ENCODE data around the gene THOP1.
A peak's percentile ranks its signal among the peaks of the same experiment; 100 is the strongest.

The THOP1 gene
- total RNA-seq = 11.8 to 19.9 reads per million in 2 donors

DNA sequence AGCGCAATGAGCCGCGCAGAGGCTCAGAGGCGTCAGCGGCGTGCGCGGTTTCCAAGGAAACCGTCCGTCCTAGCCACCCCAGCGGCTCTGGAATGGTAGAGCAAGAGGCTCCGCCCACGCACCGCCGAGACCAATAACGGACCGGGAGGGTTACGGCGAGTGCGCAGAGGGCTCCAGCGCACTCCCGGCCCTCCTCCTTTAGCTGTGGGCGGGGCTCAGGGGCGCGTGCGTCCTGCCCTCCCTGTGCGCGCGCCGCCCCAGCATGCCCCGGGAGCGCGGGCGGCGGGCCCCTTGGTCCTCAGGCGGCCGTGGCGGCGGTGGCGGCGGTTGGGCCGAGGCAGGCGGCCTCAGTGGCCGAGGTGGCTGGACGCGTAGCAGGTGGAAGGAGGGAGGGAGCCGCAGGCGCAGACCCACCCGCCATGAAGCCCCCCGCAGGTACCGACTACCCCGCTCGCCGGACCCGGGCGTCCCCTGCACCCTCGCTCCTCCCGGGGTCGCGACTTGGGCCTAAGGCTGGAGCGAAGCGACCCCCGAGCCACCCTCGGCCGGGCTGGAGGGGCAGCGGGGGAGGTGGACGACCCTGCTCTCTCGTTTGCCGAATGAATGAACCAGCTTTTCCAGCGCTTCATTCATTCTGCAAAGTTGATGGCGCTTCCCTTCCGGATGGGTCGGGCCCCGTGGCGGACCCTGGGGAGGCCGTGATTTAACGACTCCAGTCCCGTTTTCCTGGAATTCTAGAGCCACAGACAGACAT lies at the start of gene THOP1:
THOP1 (plus strand) TSS at position 260 of the 754 bp plus-strand sequence; CDS start at position 420, 160 bp downstream.
- DNase-seq = peak; percentile 96 to 100 (median 99)

DNA sequence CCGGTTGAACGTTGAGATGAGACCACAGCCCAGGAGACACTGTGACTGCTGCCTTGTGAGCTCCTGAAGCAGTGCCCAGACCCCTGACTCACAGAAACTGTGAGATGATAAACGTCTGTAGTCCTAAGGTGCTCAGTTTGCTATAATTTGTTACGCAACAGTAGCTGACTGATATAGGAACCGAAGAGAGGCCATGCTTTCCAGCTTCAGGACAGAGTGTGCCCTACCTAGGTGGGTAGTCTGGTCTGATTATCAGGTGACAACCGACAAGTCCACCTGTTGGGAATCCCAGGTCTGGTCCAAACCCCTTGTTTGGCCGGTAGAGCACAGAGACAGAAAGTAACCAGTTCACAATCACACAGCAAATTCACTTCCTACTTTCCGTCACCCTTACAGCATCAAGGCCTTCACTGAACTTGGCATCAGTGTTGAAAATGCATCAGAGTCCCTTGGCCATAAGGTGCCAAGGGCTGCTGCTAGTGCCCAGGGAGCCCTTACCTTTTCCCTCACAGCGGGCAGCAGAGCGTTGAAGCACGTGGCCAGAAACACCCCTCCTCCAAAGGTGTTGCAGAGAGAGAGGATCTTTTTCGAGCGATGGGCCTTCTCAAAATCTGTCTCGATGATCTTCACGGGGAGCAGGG lies 48.6 kb upstream of the THOP1 start:
- DNase-seq = no peak

DNA sequence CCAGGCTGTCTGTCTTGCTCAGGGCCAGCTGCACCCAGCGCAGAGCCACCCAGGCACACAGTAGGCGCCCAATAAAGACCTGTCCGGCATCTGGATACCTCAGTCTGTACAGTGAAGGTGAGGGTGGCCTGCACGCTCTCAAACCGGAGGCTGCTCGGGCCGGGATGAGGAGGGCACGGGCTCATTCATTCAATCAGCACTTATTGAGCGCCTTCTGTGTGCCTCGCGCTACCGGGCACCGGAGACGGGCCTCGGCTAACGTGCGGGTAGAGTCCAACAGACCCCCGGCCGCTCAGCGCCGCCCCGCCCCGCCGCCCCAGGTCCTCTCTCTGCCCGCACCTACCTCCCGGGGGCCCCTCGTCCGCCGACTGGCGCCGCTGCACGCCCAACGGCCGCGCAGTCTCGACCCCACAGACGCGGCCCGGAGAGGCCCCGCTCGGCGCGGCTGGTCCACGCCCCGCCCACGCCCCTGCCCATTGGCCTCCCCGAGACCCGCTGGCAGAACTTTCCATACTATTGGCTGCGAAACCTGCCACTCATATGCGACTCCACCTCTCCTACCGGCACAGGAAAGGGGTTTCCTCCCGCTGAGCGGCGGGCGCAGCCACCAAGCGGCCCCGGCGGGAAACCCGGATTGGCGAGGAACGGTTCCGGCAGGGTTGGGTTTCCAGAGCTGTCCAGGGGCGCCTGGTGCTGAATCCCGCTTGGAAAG lies 45.5 kb upstream of the THOP1 start, which contains the start of gene SLC39A3:
SLC39A3 (minus strand) TSS at position 416 of the 712 bp plus-strand sequence. CDS start 2,760 bp downstream, outside the sequence.
- peak; percentile 93 to 99 (median 97) for DNase-seq

DNA sequence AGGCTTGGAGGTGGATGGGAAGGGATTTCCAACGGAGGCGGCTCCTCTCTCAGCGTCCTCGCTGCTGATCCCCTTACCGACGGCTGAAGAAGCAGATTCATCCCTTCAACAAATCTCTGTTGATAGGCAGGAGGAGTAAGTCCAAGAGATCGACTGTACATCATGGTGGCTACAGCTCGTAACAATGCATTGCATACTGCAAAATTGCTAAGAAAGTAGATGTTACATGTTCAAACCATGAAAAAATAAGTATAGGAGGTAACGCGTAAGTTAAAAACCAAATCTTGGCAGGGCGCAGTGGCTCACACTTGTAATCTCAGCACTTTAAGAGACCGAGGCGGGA lies 45.0 kb upstream of the THOP1 start:
- no peak for DNase-seq

DNA sequence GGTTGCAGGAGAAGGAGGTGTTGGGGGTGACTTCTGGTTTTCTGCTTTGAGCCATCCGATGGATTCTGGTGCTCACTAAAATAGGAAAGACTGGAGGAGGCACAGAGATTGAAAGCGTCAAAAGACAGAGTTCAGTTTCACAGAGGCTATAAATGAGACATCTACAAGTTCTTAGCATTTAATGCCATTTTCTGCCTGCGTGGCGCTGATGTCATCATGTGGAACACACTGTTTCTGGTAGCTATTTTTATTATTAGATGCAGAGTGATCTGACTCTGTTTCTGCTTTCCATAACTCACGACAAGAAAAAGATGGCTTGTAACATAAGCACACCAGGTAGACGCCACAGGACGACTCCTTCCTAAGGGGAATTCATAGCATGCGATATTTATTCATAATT lies 42.2 kb upstream of the THOP1 start:
- DNase-seq = no peak

DNA sequence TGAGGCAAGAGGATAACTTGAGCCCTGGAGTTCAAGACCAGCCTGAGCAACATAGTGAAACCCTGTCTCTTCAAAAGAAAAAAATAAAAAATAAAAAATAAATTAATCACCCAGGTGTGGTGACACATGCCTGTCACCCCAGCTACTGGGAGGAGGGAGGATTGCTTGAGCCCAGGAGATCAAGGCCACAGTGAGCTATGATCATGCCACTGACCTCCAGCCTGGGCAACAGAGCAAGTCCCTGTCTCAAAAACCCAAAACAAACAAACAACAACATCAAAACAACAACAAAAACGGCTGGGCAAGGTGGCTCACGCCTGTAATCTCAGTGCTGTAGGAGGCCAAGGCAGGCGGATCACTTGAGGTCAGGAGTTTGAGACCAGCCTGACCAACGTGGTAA lies 41.2 kb upstream of the THOP1 start:
- DNase-seq = no peak

DNA sequence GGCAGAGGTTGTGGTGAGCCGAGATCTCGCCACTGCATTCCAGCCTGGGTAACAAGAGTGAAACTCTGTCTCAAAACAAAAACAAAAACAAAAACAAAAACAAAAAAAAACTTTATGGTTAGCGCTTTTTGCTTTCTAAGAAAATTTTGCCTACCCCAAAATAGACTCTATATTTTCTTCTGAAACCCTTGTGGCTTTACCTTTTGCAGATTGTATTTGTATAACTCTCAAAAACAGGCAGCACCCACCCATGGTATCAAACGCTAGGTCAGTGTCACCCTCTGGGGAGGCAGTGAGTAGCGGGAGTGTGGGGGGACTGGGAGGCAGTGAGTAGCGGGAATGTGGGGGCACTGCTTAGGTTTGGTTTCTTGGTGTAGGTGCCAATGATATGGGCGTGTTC lies 38.0 kb upstream of the THOP1 start:
- no peak for DNase-seq

DNA sequence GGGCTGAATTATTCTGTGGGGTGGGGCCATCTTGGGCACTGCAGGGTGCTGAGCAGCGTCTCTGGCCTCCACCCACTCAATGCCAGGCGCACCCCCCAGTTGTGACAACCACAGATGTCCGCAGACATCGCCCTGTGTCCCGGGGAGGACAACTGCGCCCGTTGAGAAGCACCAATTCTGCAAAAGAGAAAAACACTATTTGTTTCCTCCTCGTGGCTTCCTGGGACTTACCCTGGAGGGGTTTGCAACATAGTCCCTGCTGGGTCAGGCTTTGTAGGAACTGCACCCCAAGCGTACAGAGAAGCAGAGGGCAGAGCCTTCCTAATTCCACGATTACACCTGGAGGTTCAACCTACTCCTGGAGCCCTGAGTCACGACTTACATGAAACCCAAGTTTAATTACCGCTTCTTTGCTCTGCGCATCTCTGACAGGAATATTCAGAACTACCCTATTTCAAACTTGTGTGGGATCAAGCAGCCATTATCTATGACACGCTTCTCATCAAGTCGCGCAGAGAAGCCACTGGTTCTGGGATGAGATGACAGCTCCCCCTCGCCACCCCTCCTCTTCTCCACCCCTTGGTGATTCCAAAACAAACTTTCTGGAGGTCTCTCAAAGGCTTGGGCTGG lies 34.4 kb upstream of the THOP1 start:
- no peak for DNase-seq

DNA sequence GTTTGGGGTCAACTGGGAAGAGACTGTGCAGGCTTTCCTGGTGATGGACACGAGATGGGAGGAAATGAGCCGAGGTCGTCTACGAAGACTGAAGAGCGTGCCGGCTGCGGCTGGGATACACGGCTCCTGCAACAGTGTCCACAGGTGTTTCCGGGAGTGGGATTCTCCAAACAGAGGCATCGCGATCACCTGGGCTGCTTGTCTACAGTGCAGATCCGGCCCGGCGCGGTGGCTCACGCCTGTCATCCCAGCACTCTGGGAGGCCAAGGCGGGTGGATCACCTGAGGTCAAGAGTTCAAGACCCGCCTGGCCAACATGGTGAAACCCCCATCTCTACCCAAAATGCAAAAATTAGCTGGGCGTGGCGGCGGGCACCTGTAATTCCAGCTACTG lies 33.9 kb upstream of the THOP1 start:
- DNase-seq = no peak

DNA sequence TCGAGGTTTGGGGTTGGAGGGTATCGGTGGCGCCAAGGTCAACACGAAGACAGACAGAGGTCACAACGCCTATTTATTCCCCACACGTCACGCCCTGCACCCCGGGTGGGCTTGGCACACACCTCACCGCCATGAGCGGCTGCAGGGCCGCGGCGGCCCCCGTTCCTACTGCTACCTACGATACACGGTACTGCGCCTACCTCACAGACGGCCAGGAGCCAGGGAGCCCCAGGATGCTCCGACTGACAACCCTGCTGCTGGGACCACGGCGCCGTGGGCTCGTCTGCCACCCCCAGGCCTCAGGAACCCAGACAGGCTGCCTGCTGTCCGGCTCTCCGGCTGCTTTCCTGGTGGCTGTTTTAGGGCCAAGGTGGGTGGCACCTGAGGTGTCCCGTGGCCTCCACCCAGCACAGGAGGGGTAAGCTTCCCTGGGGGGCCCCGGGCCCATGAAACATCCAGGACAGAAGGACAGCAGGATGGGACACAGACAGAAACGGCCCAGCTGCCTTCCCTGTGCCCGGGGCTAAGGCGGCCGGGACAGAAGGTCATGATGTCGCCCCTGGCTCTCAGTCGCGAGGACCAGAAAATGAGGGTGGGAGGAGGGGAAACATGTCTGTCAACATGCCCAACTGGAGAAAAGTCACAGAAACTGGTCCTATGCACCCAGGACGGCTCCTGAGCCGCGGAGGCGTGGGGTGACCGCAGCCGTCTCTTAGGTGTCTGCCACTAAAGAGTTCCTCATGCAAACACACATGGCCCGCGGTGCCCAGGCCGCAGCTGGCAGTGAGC lies 30.4 kb upstream of the THOP1 start:
- no peak for DNase-seq

DNA sequence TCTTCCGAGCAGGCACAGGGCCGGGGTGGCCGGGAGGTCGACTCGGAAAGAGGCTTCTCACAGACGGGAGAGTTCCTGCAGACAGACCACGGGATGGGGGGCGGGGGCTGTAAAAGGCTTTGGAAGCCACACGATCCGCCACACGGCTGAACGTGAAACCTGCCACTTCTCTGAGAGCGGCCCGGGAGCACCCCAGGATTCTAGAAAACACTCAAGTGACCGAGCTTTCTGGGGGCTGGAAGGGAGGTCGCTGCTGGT lies 29.9 kb upstream of the THOP1 start:
- no peak for DNase-seq

DNA sequence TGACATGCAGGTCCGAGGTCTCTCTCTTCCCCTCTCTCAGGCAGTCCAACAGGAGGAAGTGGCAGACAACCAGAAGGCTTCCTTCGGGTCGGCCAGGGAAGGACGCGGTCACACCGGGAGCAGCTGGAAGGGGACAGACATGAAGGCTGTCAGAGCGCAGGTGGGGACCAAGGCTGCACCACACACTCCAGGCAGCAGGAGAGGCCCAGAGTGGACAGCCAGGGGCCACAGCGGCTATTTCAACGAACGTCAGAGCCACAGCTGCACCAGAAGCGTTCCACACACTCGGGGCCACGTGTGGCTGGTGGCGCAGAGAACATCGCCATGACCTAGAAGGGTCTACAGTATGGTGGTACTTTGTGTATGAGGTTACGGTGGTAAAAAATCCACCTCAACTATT lies 29.5 kb upstream of the THOP1 start:
- no peak for DNase-seq

DNA sequence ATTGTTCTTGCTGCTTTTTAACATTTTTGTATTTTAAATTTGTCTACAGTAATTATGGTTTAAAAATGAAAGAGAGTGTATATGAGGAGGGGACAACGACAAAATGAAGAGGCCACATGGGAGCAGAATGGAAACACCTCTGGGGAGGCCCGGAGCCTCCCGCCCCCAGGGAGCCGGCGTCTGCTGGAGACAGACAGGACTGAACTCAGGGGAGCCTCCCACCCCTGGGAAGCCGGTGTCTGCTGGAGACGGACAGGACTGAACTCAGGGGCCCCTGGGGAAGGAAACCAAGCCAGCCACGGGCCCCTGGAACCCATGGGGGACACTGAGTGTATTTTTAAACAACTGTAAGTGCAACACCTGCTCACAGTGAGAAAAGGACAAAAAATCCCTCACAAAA lies 28.8 kb upstream of the THOP1 start:
- DNase-seq = no peak

DNA sequence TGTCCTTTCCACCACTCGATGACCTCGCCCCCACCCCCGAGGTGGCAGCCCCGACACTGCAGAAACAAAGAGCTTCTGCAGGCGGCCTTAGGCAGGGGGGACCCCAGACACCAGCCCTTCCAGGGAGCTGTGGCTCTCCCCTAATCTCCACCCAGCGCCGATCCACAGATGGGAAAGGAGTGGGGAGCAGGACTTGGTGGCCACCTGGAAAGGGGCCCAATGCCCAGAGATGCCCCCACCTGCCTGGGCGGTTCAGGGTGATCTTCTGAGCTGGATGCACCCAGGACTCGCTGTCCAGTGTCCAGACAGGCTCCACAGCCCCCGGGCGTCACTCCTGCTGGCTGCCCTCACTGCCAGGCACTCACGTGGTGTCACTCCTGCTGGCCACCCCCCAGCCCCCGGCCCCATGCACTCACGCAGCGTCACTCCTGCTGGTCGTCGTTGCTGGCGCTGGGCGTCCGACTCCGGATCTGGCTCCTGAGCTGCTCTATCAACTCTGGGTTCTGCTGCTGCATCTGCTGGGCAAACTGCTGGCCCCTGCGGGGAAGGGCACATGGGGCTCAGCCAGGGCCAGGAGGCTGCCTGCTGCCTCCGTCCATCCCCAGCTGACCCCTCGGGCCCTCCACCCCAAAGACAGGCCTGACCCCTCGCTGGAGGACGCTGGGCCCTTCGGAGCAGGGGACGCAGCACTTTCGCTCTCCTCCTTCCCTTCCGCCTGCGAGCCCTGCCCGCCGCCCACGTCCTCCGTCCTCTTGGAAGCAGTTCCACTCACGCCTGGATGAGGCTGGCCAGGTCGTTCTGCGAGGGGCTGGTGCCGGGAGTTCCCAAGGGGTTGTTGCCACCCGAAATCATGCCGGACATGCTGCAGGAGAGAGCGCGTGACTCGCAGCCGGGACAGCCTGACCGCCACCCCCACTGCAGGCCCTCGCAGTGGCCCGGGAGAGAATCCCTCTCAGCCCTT lies 28.1 kb upstream of the THOP1 start:
- DNase-seq = no peak

DNA sequence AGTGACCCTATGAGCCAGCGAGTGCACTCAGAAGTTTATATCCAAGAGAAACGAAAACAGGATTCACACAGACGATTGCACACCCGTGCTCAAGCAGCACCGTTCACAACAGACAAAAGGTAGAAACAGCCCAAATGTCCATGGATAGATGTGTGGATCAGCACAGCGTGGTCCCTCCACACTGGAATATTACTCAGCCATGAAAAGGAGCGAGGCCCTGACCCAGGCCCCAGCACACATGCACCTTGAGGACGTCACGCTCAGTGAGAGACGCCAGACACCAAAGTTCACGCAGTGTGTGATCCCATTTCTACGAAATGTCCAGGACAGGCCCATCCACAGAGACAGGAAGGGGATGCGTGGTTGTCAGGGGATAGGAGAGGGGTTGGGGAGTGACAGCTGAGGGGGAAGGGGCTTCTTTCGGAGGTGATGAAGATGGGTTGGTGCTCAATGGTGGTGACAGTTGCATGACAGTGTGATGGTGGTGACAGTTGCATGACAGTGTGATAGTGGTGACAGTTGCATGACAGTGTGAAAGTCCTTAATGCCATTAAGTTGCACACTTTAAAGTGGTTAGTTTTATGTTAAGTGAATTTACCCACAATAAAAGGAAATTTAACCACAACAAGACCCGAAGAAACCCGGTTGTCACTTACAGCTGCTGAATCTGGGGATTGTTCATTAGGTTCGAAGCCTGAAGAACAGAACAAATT lies 26.5 kb upstream of the THOP1 start:
- DNase-seq = peak in 1 of 5 experiments; percentile 38

DNA sequence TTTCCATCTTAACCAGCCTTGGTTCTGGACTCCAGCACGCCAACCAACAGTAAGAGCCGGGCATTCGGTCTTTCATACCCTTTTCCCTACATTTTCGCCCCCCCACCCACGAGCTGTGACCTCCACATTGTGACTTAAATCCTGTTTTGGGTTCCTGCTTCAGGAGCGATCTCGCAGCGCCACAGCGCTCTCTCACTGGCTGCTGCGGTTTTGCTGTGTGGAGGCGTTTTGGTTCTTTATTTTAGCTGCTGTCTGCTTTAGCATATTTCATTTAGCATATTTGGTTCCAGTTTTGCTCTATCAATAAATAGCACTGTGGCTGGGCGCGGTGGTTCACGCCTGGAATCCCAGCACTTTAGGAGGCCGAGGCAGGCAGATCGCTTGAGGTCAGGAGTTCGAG lies 25.9 kb upstream of the THOP1 start:
- DNase-seq = no peak

DNA sequence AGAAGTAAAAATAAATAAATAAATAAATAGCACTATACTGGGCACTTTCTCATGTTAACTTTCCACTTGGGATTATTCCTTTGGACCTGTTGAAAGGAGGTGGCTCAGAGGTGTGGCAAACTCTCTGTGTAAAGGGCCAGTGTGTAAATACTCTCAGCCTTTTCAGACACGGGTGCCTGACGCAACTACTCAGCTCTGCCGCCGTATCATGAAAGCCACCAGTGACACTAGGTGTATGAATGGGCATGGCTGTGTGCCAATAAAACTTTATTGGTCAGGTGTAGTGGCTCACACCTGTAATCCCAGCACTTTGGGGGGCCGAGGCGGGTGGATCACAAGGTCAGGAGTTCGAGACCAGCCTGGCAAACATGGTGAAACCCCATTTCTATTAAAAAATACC lies 25.3 kb upstream of the THOP1 start:
- no peak for DNase-seq

DNA sequence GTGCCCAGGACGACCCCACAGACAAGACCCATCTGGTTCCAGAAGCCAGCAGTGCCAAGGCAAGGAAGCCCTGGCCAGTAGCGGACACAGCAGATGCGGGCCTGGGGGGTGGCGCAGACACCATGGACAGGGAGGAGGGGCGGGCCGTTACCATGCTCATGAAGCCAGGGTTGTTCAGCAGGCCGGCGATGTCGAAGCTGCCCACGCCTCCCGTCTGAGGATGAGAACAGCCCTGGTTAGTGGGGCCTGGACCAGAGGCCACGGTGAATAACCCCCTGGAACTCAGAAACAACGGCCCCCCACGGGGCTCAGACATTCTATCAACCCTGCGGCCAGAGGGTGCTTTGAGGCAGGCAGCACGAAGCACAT lies 24.0 kb upstream of the THOP1 start:
- DNase-seq = no peak

DNA sequence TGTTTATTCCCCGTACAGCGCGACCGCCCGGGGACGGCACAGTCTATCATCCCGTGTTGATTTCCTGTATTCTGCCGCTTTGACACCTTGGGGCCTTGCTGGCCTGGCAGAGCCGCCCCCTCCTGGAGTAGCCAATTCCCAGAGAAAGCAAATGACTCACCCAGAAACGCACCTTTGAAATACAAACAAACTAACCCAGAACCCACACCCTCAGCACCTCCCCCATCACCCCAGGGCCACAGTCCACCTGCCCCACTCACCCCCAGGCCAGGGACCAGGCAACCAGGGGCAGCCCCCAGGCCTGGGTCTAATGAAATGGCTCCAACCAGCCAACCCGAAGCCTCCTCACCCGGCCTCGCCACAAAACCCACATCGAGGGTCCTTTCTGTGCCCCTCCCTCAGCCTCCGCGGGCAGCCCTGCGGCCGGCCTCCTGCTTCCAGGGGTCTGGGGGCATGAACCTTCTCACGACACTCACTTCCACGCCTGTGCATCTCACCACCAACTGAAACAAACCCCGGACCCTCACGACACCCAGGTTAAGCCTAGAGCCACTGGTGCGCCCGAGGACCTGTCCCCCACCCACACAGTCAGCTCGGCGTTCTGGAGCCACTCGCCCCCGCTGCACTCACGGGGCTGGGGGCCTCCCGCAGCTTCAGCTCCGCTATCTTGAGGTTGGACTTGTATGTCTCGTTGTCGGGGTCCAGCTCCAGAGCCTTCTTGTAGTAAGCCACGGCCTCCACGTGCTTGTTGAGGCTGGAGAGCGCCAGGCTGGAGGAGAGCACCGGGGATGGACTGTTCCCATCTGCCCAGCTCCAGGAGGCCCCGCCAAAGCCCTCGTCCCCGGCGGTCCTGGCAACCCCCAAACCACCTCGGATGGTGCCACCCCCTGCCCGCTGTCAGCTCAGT lies 23.2 kb upstream of the THOP1 start:
- no peak for DNase-seq

Measured in T-helper 2 cell (primary cell).